ENCODE measurements around the gene RSPH4A.
"Not testable (repeated sequence)": the region's sequence is repeated elsewhere in the genome, so short reads cannot be mapped to it uniquely, and the experiment has no call there.

The RSPH4A gene

GRCh38 chr6:116615937-116616736 is at the start of gene RSPH4A:
RSPH4A (plus strand) TSS chr6:116616479; CDS start chr6:116616624, 145 bp downstream.
- DNase-seq: peak; percentile 98

GRCh38 chr6:116568111-116568510 is 48.2 kb upstream of the RSPH4A start:
- no peak for DNase-seq

- DNase-seq: no peak
Observed at GRCh38 chr6:116568821-116569755, 47.2 kb upstream of the RSPH4A start.

GRCh38 chr6:116570856-116571682 is 45.2 kb upstream of the RSPH4A start, which contains the start of gene RWDD1:
RWDD1 (plus strand) TSS chr6:116571504; CDS start chr6:116571583, 79 bp downstream.
- DNase-seq: peak; percentile 98

- DNase-seq: no peak
Observed at GRCh38 chr6:116571683-116572000, 44.6 kb upstream of the RSPH4A start.

- DNase-seq: no peak
Observed at GRCh38 chr6:116572162-116572561, 44.1 kb upstream of the RSPH4A start.

GRCh38 chr6:116575227-116575626 is 41.1 kb upstream of the RSPH4A start:
- no peak for DNase-seq

- DNase-seq: no peak
Observed at GRCh38 chr6:116577486-116577885, 38.8 kb upstream of the RSPH4A start.

- no peak for DNase-seq
Observed at GRCh38 chr6:116578335-116578734, 37.9 kb upstream of the RSPH4A start.

GRCh38 chr6:116579143-116579542 is 37.1 kb upstream of the RSPH4A start:
- DNase-seq: no peak

- DNase-seq: no peak
Observed at GRCh38 chr6:116580198-116580597, 36.1 kb upstream of the RSPH4A start.

- no peak for DNase-seq
Observed at GRCh38 chr6:116586276-116586675, 30.0 kb upstream of the RSPH4A start.

GRCh38 chr6:116586738-116587137 is 29.5 kb upstream of the RSPH4A start:
- no peak for DNase-seq

- peak; percentile 63 for DNase-seq
Observed at GRCh38 chr6:116595247-116595646, 21.0 kb upstream of the RSPH4A start.

GRCh38 chr6:116596815-116597214 is 19.5 kb upstream of the RSPH4A start:
- no peak for DNase-seq

- not testable (repeated sequence) for DNase-seq
Observed at GRCh38 chr6:116603916-116604315, 12.4 kb upstream of the RSPH4A start.

- not testable (repeated sequence) for DNase-seq
Observed at GRCh38 chr6:116604868-116605267, 11.4 kb upstream of the RSPH4A start.

GRCh38 chr6:116605935-116606334 is 10.3 kb upstream of the RSPH4A start:
- no peak for DNase-seq

- no peak for DNase-seq
Observed at GRCh38 chr6:116611056-116611455, 5.2 kb upstream of the RSPH4A start.

GRCh38 chr6:116616737-116617053 is 416 bp downstream of the RSPH4A start:
- no peak for DNase-seq

GRCh38 chr6:116624036-116624805 is 7.9 kb downstream of the RSPH4A start:
- no peak for DNase-seq

- peak; percentile 57 for DNase-seq
Observed at GRCh38 chr6:116625872-116626271, 9.6 kb downstream of the RSPH4A start.
